ENCODE measurements around the gene ZNF326.

The ZNF326 gene

GRCh38 chr1:90000934-90001676, 6.2 kb downstream of the ZNF326 start:
- Histone ChIP-seq H3K9ac (ENCODE audit: low read length) (no peak overlapping the region), H3K9me3 (ENCODE audit: control insufficient read depth, low read depth, low read length) (no peaks in the 10 kb centered on the region), H3K4me1 (ENCODE audit: control insufficient read depth, low read depth, low read length) (no peaks in the 10 kb centered on the region), H3K27me3 (ENCODE audit: control insufficient read depth, insufficient read depth, low read length) (no peaks in the 10 kb centered on the region), H3K27ac (ENCODE audit: low read length) (no peak overlapping the region), H3K36me3 (ENCODE audit: control insufficient read depth, low read depth, low read length) (peaks cover 16% of the 10 kb centered on the region), H3K4me3 (ENCODE audit: low read length) (no peak overlapping the region)

GRCh38 chr1:90007979-90008404, 13.1 kb downstream of the ZNF326 start:
- Histone ChIP-seq H3K4me3 (ENCODE audit: low read length) (no peak overlapping the region), H3K4me1 (ENCODE audit: control insufficient read depth, low read depth, low read length) (no peaks in the 10 kb centered on the region), H3K9me3 (ENCODE audit: control insufficient read depth, low read depth, low read length) (no peaks in the 10 kb centered on the region), H3K36me3 (ENCODE audit: control insufficient read depth, low read depth, low read length) (peaks cover 68% of the 10 kb centered on the region), H3K27me3 (ENCODE audit: control insufficient read depth, insufficient read depth, low read length) (no peaks in the 10 kb centered on the region), H3K27ac (ENCODE audit: low read length) (no peak overlapping the region), H3K9ac (ENCODE audit: low read length) (no peak overlapping the region)

- Histone ChIP-seq H3K9me3 (ENCODE audit: control insufficient read depth, low read depth, low read length) (no peaks in the 10 kb centered on the region), H3K9ac (ENCODE audit: low read length) (no peak overlapping the region), H3K27me3 (ENCODE audit: control insufficient read depth, insufficient read depth, low read length) (no peaks in the 10 kb centered on the region), H3K27ac (ENCODE audit: low read length) (no peak overlapping the region), H3K4me3 (ENCODE audit: low read length) (no peak overlapping the region), H3K36me3 (ENCODE audit: control insufficient read depth, low read depth, low read length) (peaks cover 79% of the 10 kb centered on the region), H3K4me1 (ENCODE audit: control insufficient read depth, low read depth, low read length) (no peaks in the 10 kb centered on the region)
Measured at GRCh38 chr1:90012300-90012699, 17.4 kb downstream of the ZNF326 start.

GRCh38 chr1:90023691-90024090, 28.8 kb downstream of the ZNF326 start:
- H3K4me1 ChIP-seq (ENCODE audit: control insufficient read depth, low read depth, low read length) = no peaks in the 10 kb centered on the region
- H3K27ac ChIP-seq (ENCODE audit: low read length) = no peak overlapping the region
- H3K27me3 ChIP-seq (ENCODE audit: control insufficient read depth, insufficient read depth, low read length) = no peaks in the 10 kb centered on the region
- peaks cover 85% of the 10 kb centered on the region for H3K36me3 ChIP-seq (ENCODE audit: control insufficient read depth, low read depth, low read length)
- H3K4me3 ChIP-seq (ENCODE audit: low read length) = no peak overlapping the region
- no peak overlapping the region for H3K9ac ChIP-seq (ENCODE audit: low read length)
- H3K9me3 ChIP-seq (ENCODE audit: control insufficient read depth, low read depth, low read length) = no peaks in the 10 kb centered on the region

- H3K27me3 ChIP-seq (ENCODE audit: control insufficient read depth, insufficient read depth, low read length) = no peaks in the 10 kb centered on the region
- H3K9ac ChIP-seq (ENCODE audit: low read length) = no peak overlapping the region
- no peaks in the 10 kb centered on the region for H3K4me1 ChIP-seq (ENCODE audit: control insufficient read depth, low read depth, low read length)
- no peaks in the 10 kb centered on the region for H3K9me3 ChIP-seq (ENCODE audit: control insufficient read depth, low read depth, low read length)
- no peak overlapping the region for H3K27ac ChIP-seq (ENCODE audit: low read length)
- H3K36me3 ChIP-seq (ENCODE audit: control insufficient read depth, low read depth, low read length) = peaks cover 80% of the 10 kb centered on the region
- H3K4me3 ChIP-seq (ENCODE audit: low read length) = no peak overlapping the region
Measured at GRCh38 chr1:90027281-90027680, 32.4 kb downstream of the ZNF326 start.

GRCh38 chr1:90039652-90040051, 44.7 kb downstream of the ZNF326 start:
- Histone ChIP-seq H3K4me3 (ENCODE audit: low read length) (no peak overlapping the region), H3K27me3 (ENCODE audit: control insufficient read depth, insufficient read depth, low read length) (no peaks in the 10 kb centered on the region), H3K4me1 (ENCODE audit: control insufficient read depth, low read depth, low read length) (no peaks in the 10 kb centered on the region), H3K9ac (ENCODE audit: low read length) (no peak overlapping the region), H3K9me3 (ENCODE audit: control insufficient read depth, low read depth, low read length) (no peaks in the 10 kb centered on the region), H3K36me3 (ENCODE audit: control insufficient read depth, low read depth, low read length) (no peaks in the 10 kb centered on the region), H3K27ac (ENCODE audit: low read length) (no peak overlapping the region)

GRCh38 chr1:90043586-90043985, 48.7 kb downstream of the ZNF326 start:
- no peak overlapping the region for H3K4me3 ChIP-seq (ENCODE audit: low read length)
- H3K27me3 ChIP-seq (ENCODE audit: control insufficient read depth, insufficient read depth, low read length) = no peaks in the 10 kb centered on the region
- H3K9ac ChIP-seq (ENCODE audit: low read length) = no peak overlapping the region
- no peaks in the 10 kb centered on the region for H3K4me1 ChIP-seq (ENCODE audit: control insufficient read depth, low read depth, low read length)
- H3K36me3 ChIP-seq (ENCODE audit: control insufficient read depth, low read depth, low read length) = no peaks in the 10 kb centered on the region
- no peaks in the 10 kb centered on the region for H3K9me3 ChIP-seq (ENCODE audit: control insufficient read depth, low read depth, low read length)
- no peak overlapping the region for H3K27ac ChIP-seq (ENCODE audit: low read length)

- H3K4me1 ChIP-seq (ENCODE audit: control insufficient read depth, low read depth, low read length) = no peaks in the 10 kb centered on the region
- no peak overlapping the region for H3K9ac ChIP-seq (ENCODE audit: low read length)
- H3K27me3 ChIP-seq (ENCODE audit: control insufficient read depth, insufficient read depth, low read length) = no peaks in the 10 kb centered on the region
- no peak overlapping the region for H3K4me3 ChIP-seq (ENCODE audit: low read length)
- no peaks in the 10 kb centered on the region for H3K9me3 ChIP-seq (ENCODE audit: control insufficient read depth, low read depth, low read length)
- H3K36me3 ChIP-seq (ENCODE audit: control insufficient read depth, low read depth, low read length) = no peaks in the 10 kb centered on the region
- no peak overlapping the region for H3K27ac ChIP-seq (ENCODE audit: low read length)
Measured at GRCh38 chr1:90044346-90044745, 49.4 kb downstream of the ZNF326 start.

- H3K9ac ChIP-seq (ENCODE audit: low read length) = no peak overlapping the region
Measured at GRCh38 chr1:90045853-90046563, 51.1 kb downstream of the ZNF326 start.

GRCh38 chr1:90046635-90047034, 51.7 kb downstream of the ZNF326 start:
- H3K36me3 ChIP-seq (ENCODE audit: control insufficient read depth, low read depth, low read length) = no peaks in the 10 kb centered on the region
- H3K9me3 ChIP-seq (ENCODE audit: control insufficient read depth, low read depth, low read length) = no peaks in the 10 kb centered on the region
- no peaks in the 10 kb centered on the region for H3K4me1 ChIP-seq (ENCODE audit: control insufficient read depth, low read depth, low read length)

More at GRCh38 chr1:90045853-90046563, 51.1 kb downstream of the ZNF326 start:
- no peaks in the 10 kb centered on the region for H3K4me1 ChIP-seq (ENCODE audit: control insufficient read depth, low read depth, low read length)
- H3K9me3 ChIP-seq (ENCODE audit: control insufficient read depth, low read depth, low read length) = no peaks in the 10 kb centered on the region
- no peak overlapping the region for H3K4me3 ChIP-seq (ENCODE audit: low read length)
- no peaks in the 10 kb centered on the region for H3K36me3 ChIP-seq (ENCODE audit: control insufficient read depth, low read depth, low read length)
- H3K27me3 ChIP-seq (ENCODE audit: control insufficient read depth, insufficient read depth, low read length) = no peaks in the 10 kb centered on the region
- no peak overlapping the region for H3K27ac ChIP-seq (ENCODE audit: low read length)

GRCh38 chr1:90048043-90048442, 53.1 kb downstream of the ZNF326 start:
- H3K9ac ChIP-seq (ENCODE audit: low read length) = no peak overlapping the region
- H3K27me3 ChIP-seq (ENCODE audit: control insufficient read depth, insufficient read depth, low read length) = no peaks in the 10 kb centered on the region

More at GRCh38 chr1:90046635-90047034, 51.7 kb downstream of the ZNF326 start:
- no peak overlapping the region for H3K9ac ChIP-seq (ENCODE audit: low read length)
- no peaks in the 10 kb centered on the region for H3K27me3 ChIP-seq (ENCODE audit: control insufficient read depth, insufficient read depth, low read length)
- no peak overlapping the region for H3K27ac ChIP-seq (ENCODE audit: low read length)
- H3K4me3 ChIP-seq (ENCODE audit: low read length) = no peak overlapping the region

More at GRCh38 chr1:90048043-90048442, 53.1 kb downstream of the ZNF326 start:
- H3K4me3 ChIP-seq (ENCODE audit: low read length) = no peak overlapping the region
- no peaks in the 10 kb centered on the region for H3K9me3 ChIP-seq (ENCODE audit: control insufficient read depth, low read depth, low read length)
- no peaks in the 10 kb centered on the region for H3K4me1 ChIP-seq (ENCODE audit: control insufficient read depth, low read depth, low read length)
- H3K36me3 ChIP-seq (ENCODE audit: control insufficient read depth, low read depth, low read length) = no peaks in the 10 kb centered on the region
- H3K27ac ChIP-seq (ENCODE audit: low read length) = no peak overlapping the region

Data from iPS-18a (cell line).